RPMI8226 (cell line): ENCODE data around the gene SPOP.

Experiments
- DNase-seq: peaks from one replicate; pipeline ENCODE4 v3.0.0-alpha.2; 2015

SPOP gene

DNA sequence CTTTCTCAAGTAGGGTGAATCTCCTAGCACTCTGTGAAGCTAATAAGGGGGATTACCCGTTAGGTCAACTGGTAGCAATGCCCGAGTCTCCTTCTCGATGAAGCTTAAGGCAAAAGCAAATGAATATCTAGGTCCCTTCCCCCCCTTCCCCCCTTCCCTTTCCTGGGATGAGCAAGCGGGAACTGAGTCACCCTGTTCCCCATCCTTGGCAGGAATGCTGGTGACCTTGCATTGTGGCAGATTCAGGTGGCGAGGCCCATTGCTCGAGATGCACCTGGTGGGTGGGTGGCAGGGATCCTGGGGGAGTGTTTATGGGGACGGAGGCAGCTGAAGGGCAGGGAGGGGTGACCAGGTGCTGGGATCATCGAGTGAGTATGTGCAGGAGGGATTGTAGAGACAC is 95.1 kb downstream of the SPOP start:
- DNase-seq: no peak

GRCh38 chr17:49582055-49582722 is 95.7 kb downstream of the SPOP start:
- DNase-seq: no peak

GRCh38 chr17:49581648-49581998 is 96.3 kb downstream of the SPOP start:
- DNase-seq: no peak

DNA sequence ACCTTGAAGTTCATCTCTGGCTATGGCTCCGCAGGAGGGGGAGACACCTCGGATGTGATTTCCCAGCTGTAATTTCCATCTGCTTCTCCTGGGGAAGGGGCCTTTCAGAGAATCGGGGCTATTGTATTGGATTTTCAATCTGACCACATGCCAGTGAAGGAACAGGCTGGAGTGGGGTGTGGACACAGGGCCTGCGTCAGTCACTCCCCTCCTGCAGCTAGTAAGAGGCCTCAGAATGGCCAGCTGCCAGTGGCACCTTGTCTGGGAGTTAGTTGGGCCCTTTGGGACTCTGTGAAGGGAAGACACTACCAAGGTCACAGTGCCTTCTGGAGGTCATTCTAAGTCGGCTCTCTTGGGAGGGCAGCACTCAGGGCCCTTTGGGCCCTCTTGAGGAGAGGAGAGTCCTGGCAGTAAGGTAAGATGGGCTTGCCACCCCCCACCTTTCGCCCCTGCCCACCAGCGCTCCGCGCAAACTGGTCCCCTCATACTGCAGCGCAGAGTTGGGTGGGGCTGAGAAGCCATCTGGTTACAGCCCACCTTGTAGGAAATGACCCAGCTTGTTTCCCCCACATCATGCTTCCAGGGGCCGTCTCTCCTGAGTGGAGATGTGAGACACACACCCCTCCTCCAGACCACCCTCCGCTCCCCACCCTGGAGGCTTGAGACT is 96.8 kb downstream of the SPOP start:
- DNase-seq: no peak

- DNase-seq: no peak
Measured at GRCh38 chr17:49580055-49580721, 97.7 kb downstream of the SPOP start.

DNA sequence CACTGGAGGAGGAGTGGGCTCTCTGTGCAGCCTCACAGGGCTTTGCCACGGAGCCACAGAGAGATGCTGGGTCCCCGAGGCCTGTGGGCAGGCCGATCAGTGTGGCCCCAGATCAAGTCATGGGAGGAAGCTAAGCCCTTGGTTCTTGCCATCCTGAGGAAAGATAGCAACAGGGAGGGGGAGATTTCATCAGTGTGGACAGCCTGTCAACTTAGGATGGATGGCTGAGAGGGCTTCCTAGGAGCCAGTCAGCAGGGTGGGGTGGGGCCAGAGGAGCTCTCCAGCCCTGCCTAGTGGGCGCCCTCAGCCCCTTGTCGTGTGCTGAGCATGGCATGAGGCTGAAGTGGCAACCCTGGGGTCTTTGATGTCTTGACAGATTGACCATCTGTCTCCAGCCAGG is 98.4 kb downstream of the SPOP start:
- no peak for DNase-seq

DNA sequence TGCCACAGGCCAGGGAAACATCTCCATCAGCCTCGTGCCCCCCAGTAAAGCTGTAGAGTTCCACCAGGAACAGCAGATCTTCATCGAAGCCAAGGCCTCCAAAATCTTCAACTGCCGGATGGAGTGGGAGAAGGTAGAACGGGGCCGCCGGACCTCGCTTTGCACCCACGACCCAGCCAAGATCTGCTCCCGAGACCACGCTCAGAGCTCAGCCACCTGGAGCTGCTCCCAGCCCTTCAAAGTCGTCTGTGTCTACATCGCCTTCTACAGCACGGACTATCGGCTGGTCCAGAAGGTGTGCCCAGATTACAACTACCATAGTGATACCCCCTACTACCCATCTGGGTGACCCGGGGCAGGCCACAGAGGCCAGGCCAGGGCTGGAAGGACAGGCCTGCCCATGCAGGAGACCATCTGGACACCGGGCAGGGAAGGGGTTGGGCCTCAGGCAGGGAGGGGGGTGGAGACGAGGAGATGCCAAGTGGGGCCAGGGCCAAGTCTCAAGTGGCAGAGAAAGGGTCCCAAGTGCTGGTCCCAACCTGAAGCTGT is 98.9 kb downstream of the SPOP start:
- no peak for DNase-seq

DNA sequence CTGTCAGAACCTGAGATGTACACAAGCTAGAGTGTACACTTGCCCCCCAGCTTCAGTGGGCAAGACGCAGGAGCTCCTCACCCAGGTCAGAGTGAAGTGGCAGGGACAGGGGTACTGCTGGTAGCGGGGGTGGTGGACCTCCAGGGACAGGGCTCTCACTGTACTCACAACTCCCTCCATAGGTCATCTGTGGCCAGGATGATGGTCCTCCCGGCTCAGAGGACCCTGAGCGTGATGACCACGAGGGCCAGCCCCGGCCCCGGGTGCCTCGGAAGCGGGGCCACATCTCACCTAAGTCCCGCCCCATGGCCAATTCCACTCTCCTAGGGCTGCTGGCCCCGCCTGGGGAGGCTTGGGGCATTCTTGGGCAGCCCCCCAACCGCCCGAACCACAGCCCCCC is 99.5 kb downstream of the SPOP start:
- no peak for DNase-seq

GRCh38 chr17:49577963-49578362 is 99.9 kb downstream of the SPOP start:
- no peak for DNase-seq

GRCh38 chr17:49577650-49577934 is 100.3 kb downstream of the SPOP start:
- DNase-seq: no peak

GRCh38 chr17:49576917-49577649 is 100.8 kb downstream of the SPOP start:
- no peak for DNase-seq

DNA sequence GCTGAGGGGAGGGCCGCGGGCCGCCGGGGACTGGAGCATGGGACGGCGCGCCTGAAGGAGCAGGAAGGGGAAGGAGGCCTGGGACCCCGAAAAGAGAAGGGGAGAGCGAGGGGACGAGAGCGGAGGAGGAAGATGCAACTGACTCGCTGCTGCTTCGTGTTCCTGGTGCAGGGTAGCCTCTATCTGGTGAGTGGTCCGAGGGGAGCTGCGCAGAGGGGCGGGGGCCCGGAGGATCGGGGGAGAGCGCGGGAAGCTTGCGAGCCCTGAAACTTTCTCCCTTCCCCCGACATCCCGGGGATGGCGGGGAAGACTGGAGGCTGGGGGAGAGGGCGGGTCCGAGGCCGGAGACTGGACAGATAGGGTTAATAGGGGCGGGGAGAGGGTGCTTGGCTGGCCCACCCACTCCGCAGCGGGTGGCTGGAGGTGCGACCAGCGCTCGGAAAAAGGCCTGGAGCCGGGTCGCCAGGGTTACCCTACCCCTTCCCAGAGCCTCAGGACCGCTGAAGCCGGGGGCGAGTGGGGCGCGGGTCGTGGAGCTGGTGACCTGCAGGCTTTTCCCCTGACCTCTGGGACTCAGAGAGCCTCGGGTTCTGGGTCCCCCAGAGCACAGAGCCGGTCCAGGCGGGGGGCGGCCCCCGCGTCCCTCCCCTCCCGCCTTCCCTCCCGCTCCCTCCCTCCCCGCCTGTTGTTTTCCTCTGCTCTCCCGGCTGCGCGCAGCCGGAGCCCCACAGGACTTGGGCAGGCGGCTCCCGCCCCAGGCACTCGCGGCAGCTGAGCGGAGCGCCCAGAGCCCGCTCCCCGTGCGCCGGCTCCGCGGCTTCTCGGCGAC is 101.6 kb downstream of the SPOP start:
- DNase-seq: peak; percentile 38

- peak; percentile 86 for DNase-seq
Measured at GRCh38 chr17:49575679-49576087, 102.2 kb downstream of the SPOP start, which contains the start of gene NXPH3. Gene NXPH3 (plus strand): TSS chr17:49575871. CDS start chr17:49576220, 349 bp downstream.

DNA sequence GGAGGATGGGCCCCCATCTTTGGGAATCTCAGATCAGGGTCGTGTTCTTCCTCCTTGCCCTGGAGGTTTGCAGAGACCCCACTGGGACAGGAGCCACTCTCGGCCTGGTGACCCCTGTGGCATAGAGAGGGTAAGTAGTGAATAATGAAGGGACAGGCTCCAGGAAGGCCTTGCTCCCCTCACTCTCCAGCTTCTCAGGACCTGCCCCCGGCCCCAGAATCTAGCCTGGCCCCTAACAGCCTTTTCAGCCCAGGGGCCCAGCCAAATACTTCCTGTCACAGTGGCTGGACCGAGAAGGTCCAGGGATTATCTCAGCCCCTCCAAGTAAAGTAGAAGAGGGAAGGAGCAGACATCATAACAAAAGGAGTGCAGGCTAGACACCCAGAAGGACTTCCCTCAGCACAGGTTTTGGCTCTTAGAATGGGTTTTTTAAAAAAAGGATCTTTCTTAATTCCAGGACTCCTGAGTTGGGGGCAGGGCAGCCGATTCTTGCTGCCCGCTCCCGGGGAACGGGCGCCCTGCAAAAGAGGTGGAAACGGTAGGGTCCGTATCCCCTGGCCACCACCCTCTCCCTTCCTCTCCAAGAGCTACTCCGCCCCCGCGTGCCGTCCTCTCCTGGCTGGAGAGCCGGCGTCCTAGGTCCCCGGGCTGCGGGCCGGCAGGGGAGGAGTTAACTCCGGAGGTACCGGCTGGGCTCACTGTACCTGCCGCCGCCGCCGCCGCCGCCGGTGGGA is 102.8 kb downstream of the SPOP start:
- DNase-seq: no peak

GRCh38 chr17:49574323-49574781 is 103.5 kb downstream of the SPOP start:
- DNase-seq: no peak

GRCh38 chr17:49573510-49574322 is 104.2 kb downstream of the SPOP start:
- DNase-seq: no peak

- no peak for DNase-seq
Measured at GRCh38 chr17:49572806-49573420, 105.0 kb downstream of the SPOP start.

GRCh38 chr17:49572226-49572625 is 105.7 kb downstream of the SPOP start:
- DNase-seq: no peak

DNA sequence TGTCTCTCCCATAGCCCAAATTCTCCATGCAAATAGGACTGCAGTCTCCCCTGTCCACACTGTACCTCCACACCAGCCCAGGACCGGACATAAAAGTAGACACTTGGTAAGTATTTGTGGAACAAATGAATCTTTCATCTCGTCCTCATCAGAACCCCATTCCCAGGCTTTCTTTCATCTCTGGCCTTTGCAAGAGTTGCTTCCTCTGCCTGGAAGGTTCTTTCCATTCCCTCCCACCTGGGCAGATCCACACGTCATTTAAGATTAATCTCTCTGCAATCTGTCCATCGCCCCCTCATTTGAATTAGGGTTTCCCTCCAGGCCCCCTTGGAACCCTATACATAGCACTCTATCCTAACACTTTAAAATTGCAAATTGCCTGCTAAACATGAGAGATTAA is 106.1 kb downstream of the SPOP start:
- no peak for DNase-seq

DNA sequence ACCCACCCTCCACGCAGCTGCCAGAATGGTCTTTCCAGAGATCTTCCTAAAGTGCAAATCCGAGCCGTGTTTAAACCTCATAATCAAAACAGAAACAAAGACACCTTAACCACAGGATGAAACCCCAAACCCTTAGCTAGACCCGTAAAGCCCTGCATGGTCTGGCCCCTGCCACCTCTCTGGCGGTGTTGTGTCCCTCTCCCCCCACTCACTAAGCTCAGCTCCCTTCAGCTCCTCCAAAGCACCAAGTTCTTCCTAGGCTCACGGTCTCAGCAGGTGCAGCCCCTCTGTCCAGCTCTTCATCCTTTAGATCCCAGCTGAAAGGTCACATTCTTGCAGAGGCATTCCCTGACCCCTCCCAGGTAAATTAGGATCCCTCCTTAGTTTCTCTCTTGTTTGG is 106.6 kb downstream of the SPOP start:
- no peak for DNase-seq
